ENCODE results near the gene KDSR. TPM values are rescaled to one million over a fixed set of nuclear protein-coding genes. Genes with fewer than 3 reads are reported as not detected.

KDSR gene
- total and polyA plus RNA-seq, 2 experiments from 2014 or later, result 26.5 to 50.7 TPM

- no peaks in the 10 kb centered on the region for H4K20me1 ChIP-seq (ENCODE audit: insufficient read depth, poor library complexity, severe bottlenecking)
- WGBS (ENCODE audit: low lambda C conversion rate, missing lambda C conversion rate), result 91% methylated on average over 2 of the region's 2 CpGs
- H3K4me3 ChIP-seq, result no peak overlapping the region
- no peak for DNase-seq (ENCODE audit: low spot score)
- H3K27me3 ChIP-seq, result no peaks in the 10 kb centered on the region
- no peaks in the 10 kb centered on the region for H3K9me3 ChIP-seq (ENCODE audit: low read depth)
- no peak overlapping the region for H3K27ac ChIP-seq
- no peak overlapping the region for H3K4me2 ChIP-seq
- H3K4me1 ChIP-seq (ENCODE audit: insufficient read depth), result no peaks in the 10 kb centered on the region
- no peaks in the 10 kb centered on the region for H3K9me2 ChIP-seq (replicated peaks; ENCODE audit: insufficient read depth)
- H2AFZ ChIP-seq, result no peak overlapping the region
- no peaks in the 10 kb centered on the region for H3K79me2 ChIP-seq
- TF ChIP-seq, protein P1, sequence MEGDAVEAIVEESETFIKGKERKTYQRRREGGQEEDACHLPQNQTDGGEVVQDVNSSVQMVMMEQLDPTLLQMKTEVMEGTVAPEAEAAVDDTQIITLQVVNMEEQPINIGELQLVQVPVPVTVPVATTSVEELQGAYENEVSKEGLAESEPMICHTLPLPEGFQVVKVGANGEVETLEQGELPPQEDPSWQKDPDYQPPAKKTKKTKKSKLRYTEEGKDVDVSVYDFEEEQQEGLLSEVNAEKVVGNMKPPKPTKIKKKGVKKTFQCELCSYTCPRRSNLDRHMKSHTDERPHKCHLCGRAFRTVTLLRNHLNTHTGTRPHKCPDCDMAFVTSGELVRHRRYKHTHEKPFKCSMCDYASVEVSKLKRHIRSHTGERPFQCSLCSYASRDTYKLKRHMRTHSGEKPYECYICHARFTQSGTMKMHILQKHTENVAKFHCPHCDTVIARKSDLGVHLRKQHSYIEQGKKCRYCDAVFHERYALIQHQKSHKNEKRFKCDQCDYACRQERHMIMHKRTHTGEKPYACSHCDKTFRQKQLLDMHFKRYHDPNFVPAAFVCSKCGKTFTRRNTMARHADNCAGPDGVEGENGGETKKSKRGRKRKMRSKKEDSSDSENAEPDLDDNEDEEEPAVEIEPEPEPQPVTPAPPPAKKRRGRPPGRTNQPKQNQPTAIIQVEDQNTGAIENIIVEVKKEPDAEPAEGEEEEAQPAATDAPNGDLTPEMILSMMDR (IDR thresholded peaks at IDR 0.05; ENCODE audit: poor library complexity), result no peak
- TF ChIP-seq EZH2phosphoT487 (IDR thresholded peaks at IDR 0.05; ENCODE audit: low read depth, severe bottlenecking, unreplicated experiment) (no peak), EZH2 (IDR thresholded peaks at IDR 0.05; ENCODE audit: borderline replicate concordance) (no peak)
- no peaks in the 10 kb centered on the region for H3K36me3 ChIP-seq (replicated peaks; ENCODE audit: insufficient read depth, low read depth)
Observed at GRCh38 chr18:63344918-63345317, 22.1 kb downstream of the KDSR start.

GRCh38 chr18:63344263-63344662 lies 22.7 kb downstream of the KDSR start:
- Histone ChIP-seq H3K27ac (no peak overlapping the region), H3K36me3 (replicated peaks; ENCODE audit: insufficient read depth, low read depth) (no peaks in the 10 kb centered on the region), H4K20me1 (ENCODE audit: insufficient read depth, poor library complexity, severe bottlenecking) (no peaks in the 10 kb centered on the region), H3K27me3 (no peaks in the 10 kb centered on the region), H3K4me3 (no peak overlapping the region), H3K79me2 (no peaks in the 10 kb centered on the region), H3K4me1 (ENCODE audit: insufficient read depth) (no peaks in the 10 kb centered on the region), H3K9me3 (ENCODE audit: low read depth) (no peaks in the 10 kb centered on the region), H3K4me2 (no peak overlapping the region), H2AFZ (no peak overlapping the region), H3K9me2 (replicated peaks; ENCODE audit: insufficient read depth) (no peaks in the 10 kb centered on the region)
- 85% methylated on average over 5 of the region's 5 CpGs for WGBS (ENCODE audit: low lambda C conversion rate, missing lambda C conversion rate)
- TF ChIP-seq EZH2phosphoT487 (IDR thresholded peaks at IDR 0.05; ENCODE audit: low read depth, severe bottlenecking, unreplicated experiment), result no peak
- no peak for TF ChIP-seq EZH2 (IDR thresholded peaks at IDR 0.05; ENCODE audit: borderline replicate concordance)
- TF ChIP-seq, protein P1 (IDR thresholded peaks at IDR 0.05; ENCODE audit: poor library complexity), result no peak
- no peak for DNase-seq (ENCODE audit: low spot score)

- Histone ChIP-seq H3K79me2 (no peaks in the 10 kb centered on the region), H3K9me2 (replicated peaks; ENCODE audit: insufficient read depth) (no peaks in the 10 kb centered on the region), H3K27me3 (no peaks in the 10 kb centered on the region), H2AFZ (no peak overlapping the region), H4K20me1 (ENCODE audit: insufficient read depth, poor library complexity, severe bottlenecking) (no peaks in the 10 kb centered on the region), H3K36me3 (replicated peaks; ENCODE audit: insufficient read depth, low read depth) (no peaks in the 10 kb centered on the region), H3K27ac (no peak overlapping the region), H3K4me1 (ENCODE audit: insufficient read depth) (no peaks in the 10 kb centered on the region), H3K4me2 (no peak overlapping the region), H3K9me3 (ENCODE audit: low read depth) (no peaks in the 10 kb centered on the region), H3K4me3 (no peak overlapping the region)
- TF ChIP-seq EZH2phosphoT487 (IDR thresholded peaks at IDR 0.05; ENCODE audit: low read depth, severe bottlenecking, unreplicated experiment), result no peak
- TF ChIP-seq, protein P1 (IDR thresholded peaks at IDR 0.05; ENCODE audit: poor library complexity), result peak; percentile 60
- 37% methylated on average over 5 of the region's 5 CpGs for WGBS (ENCODE audit: low lambda C conversion rate, missing lambda C conversion rate)
- peak; percentile 46 for DNase-seq (ENCODE audit: low spot score)
Observed at GRCh38 chr18:63342206-63342605, 24.8 kb downstream of the KDSR start.
